Superior temporal gyrus (tissue), 1 donor: ENCODE measurements around the gene PPIE.

Experiments used
- DNase-seq: peaks from one replicate; pipeline ENCODE4 v3.0.0-alpha.2; 2016; ENCODE audit errors: extremely low spot score

PPIE gene

DNA sequence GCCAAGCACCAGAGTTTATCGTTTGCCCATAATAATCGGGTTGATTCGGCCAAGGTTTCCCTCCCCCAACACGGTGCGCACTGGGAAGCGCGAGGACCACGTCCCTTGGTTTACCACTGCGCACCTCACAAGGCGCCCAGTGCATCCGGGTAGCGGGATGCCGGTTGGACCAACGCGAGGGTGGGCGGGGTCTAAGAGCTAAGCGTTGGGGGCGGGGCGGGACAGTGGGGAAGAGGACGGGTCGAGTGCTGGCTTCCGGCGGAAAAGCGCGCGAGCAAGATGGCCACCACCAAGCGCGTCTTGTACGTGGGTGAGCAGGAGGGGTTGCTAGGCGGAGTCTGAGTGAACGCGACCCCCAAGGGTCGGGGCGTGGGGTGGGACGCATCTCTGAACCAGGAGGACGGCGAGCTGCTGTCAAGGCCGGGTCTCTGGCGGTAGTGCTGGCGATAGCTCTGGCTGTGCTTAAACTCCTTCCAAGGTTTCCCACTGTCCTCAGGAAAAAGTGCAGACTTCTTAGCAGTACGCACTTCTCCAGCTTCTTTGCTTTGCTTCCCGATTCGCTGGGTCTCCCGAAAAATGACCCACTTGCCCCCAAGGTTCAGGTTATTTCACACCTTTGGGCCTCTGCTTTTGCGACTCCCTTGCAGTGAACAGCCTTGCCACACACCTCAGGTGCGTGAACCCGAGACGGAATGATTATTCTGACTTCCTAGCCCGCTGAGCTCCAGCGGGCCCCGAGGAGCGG is at the start of gene PPIE:
Gene PPIE (plus strand): TSS at position 261 of the 745 bp plus-strand sequence. CDS start 19 bp downstream, at position 280.
- peak; percentile 87 for DNase-seq

DNA sequence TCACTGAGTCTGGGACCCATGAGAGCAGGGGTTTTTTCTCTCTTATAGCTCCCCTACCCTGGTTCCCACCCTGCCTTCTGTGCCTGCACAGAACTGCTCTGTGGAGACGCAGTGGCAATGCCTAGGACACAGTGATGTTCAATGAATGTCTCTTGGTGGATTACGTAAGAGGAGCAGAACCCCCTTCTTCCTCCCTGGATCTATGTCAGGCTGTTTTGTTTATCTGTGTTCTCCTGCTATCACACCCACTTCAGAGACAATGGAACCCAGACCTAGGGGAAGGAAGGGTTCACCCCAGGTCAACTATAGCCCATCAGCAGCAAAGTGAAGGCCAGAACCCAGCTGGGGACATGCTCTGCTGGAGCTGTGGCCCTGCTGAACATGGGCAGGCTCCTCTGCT is 49.5 kb upstream of the PPIE start:
- DNase-seq = no peak

DNA sequence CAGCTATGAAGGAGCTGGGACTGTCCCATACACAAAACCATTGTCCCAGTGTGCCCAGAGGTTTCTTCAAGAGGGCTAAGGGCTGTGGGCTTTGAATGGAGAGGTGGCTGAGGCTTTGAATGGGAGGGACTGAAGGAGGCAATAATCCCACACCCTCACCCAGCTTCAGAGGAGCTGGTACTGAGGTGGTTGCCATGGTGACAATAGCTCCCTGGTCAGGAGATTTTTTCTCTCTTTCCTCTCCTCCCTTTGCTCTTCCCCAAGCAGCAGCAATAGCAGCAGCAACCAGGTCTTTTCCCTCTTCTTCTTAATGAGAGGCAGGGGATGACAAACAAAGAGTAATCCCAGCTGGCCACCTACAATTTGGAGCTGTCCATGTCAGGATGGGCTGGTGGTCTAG is 49.0 kb upstream of the PPIE start:
- peak; percentile 52 for DNase-seq

DNA sequence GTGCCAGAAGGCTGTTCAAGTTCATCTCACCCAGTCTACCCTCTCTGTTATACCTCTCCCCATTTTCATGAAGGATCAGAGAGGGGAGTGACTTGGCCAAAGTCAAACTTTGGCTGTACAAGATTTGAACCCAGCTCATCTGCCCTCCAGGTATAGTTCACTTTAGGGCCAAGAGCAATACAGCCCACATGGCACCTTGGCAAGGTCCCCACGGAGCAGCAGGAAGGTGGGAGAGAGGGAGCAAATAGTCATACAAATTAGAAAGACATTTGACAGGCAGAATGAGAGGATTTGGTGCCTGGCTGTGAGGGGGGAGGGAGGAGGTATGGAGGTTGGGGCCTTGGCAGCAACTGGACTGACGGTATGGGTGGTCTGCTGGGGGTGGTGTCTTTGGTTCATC is 48.5 kb upstream of the PPIE start:
- no peak for DNase-seq

DNA sequence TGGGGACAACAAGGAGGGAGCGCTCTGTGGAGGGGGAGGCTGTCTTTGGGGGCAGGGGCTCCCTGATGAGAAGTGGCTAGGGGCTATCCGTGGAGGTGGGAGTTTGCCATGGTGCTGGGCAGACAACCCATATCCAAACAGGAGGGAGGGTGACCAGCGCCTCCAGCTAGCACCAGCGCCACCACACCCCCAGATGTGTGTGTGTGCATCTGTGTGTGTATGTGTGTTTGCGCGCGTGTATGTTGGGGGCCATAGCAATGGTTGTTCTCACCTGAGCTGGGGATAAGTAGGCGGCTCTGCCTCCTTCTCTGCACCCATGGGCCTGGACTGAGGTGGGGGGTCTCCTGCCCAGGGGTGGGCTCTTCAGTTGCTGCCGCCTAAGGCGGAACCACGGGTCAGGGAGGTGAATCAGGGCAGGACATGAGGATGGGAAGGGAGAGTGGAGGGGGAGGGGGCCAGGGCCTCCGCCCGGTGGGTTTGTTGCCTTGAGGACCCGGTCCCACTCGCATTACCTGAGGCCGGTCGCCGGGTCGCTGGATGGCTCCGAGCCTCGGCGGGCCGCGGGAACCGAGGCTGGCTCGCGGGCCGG is 47.8 kb upstream of the PPIE start:
- no peak for DNase-seq

DNA sequence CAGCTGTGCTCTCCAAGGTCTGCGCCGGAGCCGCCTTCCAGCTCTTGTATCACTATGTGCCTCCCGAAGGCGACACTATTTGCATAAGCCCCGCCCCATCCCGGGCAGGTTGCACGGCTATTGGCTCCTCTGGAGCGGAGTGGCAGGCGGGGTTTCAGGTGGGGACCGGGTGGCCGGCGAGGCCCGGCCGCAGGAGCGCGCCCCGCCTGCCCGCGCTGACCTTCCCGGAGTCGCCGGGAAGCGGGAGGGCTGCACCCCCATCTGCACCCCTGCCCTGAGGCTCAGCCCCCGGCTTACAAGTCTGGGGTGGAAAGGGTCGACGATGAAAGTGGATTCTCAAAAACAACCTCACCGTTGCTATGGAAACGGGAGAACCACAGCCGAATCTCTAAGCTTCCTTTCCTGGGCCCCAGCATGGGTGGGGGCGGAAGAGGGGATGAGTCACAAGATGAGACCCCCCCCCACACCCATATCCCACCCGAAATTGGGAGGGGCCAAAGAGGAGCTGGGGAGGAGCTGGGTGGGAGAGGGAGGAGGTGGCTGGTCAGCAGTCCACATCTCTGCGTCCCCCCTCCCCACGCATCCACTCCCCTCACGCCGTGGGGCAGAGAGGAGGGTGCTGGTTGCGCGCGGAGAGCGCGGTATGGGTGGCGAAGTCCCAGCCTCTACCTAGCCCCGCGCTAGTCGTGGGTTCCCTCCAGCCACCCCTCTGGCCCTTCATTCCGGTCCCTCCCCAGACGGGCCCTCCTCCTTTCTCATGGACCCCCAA is 47.1 kb upstream of the PPIE start, which contains the start of gene HPCAL4:
Gene HPCAL4 (minus strand): TSS at position 51 of the 769 bp plus-strand sequence. CDS start 6,830 bp downstream, outside the sequence.
- peak; percentile 87 for DNase-seq

DNA sequence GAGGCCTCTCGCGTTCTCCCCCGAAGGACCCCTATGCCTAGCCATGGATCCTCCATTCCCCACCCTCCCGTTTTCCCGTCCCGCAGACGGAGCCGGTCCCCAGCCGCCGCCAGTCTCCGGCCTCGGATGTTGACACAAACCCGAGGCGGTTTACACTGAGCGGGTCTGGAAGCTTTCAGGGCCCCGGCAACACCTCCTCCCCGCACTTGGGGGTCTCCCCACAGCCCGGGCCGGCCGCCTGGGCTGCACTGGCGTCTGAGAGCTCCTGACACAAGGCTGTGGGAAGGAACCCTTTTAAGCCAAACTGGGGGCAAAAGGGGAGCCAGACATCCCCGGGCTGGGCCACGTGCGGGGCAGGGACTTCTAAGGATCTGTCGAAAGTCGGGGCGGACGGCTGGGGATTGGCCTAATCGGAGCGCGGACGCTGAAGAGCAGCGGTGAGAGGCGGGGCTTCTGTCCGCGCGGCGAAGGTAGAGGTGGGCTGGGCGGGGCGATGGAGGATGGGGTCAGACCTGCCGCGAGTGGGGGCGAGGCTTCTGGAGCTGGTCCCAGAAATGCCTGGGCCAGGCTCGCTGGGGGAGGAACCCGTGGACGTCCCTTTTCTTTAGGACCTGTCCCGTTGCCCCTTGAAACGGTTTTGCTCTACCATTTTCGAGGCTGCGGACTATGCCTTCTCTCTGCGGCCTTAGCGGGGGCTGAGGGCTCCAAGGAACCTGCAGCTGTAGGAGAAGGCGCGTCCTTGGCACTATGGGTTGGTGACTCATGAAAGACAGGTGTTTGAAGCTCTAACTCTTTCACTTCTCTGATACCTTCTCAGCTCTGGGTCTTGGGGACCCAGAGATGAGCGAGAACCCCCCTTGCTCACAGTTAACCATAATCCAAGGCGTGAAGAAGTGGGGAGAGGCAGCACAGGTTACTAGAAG is 46.3 kb upstream of the PPIE start:
- DNase-seq = no peak

DNA sequence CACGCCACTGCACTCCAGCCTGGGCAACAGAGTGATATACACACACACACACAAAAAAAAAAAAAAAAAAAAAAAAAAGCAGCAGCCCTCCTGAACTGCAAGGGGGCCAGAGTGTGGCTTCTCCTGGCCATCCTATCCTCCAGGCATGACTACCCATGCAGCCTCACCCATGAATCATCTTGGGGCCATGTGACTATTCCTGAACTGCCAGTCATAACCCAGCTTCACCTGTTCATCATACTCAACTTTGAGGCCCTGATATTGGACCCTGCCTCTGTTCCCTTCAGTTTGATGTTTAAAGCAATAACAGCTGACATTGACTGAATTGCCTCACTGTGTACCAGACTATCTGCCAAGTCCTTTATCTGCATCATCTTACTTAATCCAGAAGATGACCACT is 44.7 kb upstream of the PPIE start:
- DNase-seq = no peak

DNA sequence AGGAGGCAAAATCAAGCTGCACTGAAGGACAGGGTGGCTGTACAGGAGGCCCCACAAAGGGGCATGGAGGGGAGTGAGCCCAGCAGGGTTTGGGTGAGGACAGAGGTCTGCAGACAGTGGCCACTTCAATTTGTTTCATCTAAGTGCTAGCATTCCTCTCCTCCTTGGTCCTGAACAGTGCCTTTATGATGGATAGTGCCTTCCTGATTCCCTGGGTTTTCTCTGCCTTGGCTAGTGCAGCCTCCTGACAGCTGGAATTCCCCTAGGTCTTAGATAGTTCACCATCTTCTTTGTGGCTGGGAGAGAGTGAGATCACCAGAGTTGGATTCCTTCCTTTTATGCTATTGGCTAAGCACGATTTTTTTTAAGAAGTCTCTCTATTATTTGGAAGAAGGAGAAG is 43.7 kb upstream of the PPIE start:
- no peak for DNase-seq

DNA sequence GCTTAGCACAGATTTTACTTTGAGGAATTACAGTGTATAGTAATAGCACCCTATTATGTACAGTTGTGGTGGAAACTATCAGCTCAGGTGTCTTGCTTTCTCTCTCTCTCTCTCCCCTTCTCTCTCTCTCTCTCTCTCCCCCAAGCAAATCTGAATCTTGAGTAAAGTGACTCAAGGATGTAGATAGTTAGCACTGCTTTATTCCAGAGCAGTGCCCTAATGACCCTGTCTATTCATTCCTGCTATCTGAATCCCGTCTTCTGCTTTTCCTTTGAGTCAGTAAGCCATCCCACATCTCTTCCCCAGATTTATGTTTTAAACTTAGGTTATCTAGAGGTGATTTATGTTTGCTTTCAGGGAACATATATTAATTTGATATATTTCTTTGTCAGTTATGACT is 42.2 kb upstream of the PPIE start:
- no peak for DNase-seq

DNA sequence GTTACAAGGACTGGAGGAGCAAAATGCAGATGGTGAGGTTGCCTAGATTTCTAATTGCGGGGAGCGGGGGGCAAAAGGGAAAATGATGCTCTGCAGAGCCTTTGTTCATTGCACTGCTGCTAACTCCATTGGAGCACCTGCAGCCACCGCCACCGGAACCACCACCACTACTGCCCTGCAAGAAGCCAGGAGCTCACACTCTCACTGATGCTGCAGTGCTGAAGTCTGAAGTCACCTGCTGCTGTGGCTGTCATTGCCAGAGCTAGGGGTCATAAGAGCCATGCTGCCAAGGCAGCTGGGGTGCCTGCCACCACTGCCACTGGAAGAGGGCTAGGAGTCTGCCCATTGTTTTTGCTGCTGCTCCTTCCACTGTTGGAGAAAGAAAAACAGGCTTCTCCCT is 40.1 kb upstream of the PPIE start:
- no peak for DNase-seq

DNA sequence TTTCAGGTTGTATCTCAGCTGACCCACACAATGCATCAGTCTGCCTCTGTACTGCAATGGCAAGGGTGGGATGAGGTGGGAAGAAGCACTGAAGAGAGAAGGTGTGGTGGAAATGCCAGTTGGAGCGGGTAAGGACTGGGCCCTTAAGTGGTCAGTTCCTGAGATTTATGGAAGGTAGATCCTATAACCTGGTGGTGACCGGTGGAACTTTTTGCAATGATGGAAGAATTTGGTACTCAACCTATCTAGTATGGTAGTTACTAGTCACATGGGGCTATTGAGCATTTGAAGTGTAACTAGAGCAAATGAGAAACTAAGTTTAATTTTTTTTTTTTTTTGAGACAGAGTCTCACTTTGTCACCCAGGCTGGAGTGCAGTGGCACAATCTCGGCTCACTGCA is 39.3 kb upstream of the PPIE start:
- no peak for DNase-seq

DNA sequence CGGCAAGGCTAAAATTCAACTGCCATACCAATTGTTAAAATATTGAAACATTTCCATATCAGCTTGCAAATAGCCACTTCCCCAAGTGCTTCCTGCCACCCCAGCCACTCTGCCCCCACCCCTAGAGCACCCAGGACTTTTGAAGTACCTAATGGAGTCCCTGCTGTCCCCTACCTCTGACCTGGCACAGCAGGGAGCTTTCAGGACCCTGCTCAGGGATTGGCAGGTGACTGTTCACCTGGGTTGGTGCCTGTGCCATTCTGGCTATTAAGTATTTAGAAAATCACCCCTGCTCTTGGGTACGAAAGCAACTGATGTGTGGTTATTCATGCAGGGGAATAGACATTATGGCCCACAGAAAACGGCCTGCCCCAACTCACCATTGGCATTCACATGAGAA is 38.3 kb upstream of the PPIE start:
- no peak for DNase-seq

DNA sequence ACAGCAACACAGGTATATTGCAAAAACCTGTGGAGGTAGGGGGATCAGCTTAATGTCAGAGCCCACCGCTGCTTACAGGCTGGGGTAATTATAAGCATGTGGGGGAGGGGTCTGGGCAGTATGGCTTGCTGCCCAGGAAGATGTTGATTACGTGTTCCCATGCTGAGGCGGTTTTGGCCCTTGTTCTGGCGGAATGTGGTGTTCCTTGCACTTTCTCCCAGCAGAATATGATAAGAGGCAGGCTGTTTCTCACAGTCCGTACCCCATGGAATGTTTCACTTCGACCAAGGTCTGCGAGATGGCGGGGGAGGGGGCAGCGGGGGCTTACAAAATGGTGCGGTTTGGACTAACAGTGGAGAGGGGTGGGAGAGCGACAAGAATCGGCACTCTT is 37.6 kb upstream of the PPIE start:
- no peak for DNase-seq

DNA sequence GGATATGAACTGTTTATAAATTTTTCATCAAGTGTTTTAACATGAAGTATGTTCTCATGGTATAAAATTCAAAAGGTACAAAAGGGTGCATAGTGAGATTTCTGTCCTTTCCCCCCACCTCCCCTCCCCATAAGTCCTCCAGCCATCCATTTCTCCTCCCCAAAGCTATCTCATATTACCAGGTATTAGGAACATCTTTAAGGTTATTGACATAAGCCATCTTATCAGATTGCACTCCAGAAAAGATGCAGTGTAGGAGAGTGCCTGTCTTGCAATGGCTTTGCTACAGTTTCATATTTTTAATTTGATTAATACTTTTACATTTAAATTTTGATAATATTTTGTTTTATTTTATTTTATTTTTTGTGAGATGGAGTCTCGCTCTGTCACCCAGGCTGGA is 33.9 kb upstream of the PPIE start:
- DNase-seq = no peak

DNA sequence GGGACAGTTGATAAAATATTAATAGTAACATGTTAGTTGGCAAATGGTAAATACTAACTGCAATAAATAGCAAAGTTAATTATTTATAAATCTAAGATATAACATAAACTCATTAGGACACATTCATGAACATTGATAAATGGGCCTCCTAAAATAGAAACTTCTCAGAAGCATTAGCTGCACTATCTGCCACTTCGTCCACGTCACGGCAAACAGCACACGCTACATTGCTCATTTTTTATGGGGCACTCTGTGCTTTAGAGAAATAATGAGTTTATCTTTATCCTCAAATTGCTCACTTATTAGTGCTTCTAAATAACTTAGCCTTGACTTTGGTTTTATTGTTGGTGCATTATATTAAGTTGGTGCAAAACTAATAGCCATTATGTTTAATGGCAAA is 31.2 kb upstream of the PPIE start:
- no peak for DNase-seq

DNA sequence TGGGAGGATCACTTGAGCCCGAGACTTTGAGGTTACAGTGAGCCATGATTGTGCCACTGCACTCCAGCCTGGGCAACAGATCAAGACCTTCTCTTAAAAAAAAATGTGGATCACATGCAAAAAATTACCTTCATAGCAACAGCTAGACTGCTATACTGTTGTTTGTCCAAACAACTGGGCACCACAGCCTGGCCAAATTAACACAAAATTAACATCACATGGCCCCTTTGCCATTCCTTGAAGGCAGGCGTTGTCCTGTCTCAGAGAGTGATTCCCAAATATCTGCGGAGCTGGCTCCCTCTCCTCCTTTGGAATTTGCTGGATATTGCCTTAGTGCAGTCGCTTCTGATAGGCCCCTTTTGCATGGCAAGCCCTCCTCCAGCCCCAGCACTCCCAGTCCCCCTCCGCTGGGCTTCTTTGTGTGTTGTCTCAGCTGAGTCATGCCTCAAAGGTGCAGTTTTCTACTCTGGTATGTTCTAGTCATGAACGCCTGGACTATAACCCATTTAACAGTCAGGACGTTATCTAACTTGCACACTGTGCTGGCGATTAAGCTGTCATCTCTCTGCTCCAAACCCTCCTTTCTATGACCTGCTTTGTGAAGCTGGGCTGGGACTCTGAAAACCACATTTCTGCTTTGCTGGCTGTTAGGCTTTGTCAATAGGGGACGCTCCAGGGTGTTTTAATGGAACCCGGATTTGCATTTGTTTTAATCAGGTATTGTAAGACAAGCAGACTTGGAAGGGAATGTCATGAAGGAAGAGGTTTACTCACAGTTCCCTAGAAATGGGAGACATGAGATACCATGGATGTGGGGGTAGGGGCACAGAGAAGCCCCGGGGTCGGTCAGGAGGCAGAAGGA is 27.3 kb upstream of the PPIE start:
- DNase-seq = no peak

DNA sequence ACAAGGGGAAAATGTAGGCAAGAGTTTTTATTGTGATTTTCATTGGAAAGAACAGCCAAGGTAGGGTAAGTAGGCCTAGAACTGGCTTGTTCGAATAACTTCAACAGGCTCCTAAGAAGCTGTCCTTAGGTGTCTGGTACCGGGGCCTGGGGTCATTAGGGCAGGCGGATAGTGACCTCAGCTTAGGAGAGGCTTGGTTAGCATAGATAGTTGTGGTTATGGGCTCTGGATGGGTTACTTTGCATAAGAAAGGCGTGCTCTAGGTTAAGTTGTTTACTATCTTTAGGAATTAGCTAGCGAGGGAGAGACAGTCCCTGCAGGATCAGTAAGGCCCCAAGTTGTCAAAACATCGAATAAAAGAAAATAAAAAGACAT is 26.7 kb upstream of the PPIE start:
- DNase-seq = no peak

DNA sequence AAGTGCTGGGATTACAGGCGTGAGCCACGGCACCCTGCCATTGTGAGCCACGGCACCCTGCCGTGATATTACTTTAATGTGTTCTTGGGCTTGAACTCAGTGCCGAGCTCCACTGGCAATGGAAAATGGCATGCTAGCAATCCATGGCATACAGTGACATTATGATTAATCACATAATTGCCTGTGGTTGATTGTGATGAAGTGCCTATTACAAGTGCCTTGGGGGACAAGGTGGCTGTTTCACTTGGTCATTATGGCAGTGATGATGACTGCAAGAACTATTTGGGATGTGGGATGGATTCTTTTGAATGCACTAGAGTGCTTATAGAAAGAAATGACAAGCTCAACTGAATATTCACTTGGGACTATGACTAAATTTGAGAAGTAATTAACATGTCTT is 25.1 kb upstream of the PPIE start:
- no peak for DNase-seq

DNA sequence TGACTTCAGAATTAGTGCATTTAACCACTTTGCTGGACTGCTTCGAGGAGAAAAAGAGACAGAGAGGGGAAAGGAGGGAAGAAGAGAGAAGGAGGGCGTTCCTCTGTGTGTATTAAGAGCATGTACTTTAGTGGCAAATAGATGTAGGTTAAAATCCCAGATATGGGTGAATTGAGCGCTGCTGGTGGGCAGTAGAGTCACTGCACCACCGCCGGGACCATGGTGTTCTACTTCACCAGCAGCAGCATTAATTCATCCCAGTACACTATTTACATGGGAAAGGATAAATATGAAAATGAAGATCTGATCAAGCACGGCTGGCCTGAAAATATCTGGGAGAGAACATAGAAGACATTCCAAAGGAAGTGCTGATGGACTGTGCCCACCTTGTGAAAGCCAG is 20.9 kb upstream of the PPIE start:
- DNase-seq = no peak
